GM18526 (cell line): Measurements from ENCODE around the gene PVRIG.
A peak's percentile ranks its signal among the peaks of the same experiment; 100 is the strongest.
"Not testable (repeated sequence)": the region's sequence is repeated elsewhere in the genome, so short reads cannot be mapped to it uniquely, and the experiment has no call there.

Experiments
- POLR2A ChIP-seq: IDR thresholded peaks from 3 replicates; pipeline ENCODE4 v1.6.1; 2011; ENCODE audit not compliant: insufficient read length; ENCODE audit errors: extremely low read depth

PVRIG gene

DNA sequence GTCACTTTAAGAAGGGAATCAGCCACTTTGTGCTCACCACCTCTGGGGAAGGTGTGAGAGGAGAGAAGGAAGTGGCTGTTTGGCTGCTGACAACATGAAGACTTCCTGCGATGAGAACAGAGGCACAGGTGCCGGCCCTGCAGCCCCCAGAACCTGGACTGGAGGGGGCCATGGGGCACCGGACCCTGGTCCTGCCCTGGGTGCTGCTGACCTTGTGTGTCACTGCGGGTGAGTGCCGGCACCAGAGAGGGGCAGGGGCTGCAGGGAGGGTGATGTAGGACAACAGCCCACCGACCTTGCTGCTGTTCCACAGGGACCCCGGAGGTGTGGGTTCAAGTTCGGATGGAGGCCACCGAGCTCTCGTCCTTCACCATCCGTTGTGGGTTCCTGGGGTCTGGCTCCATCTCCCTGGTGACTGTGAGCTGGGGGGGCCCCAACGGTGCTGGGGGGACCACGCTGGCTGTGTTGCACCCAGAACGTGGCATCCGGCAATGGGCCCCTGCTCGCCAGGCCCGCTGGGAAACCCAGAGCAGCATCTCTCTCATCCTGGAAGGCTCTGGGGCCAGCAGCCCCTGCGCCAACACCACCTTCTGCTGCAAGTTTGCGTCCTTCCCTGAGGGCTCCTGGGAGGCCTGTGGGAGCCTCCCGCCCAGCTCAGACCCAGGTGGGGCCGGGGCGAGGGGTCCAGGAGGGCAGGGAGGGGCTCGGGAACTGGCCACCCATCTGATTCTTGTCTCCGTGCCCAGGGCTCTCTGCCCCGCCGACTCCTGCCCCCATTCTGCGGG is at the start of gene PVRIG:
PVRIG (plus strand) TSS at position 149 of the 785 bp plus-strand sequence; CDS start at position 171, 22 bp downstream.
- TF ChIP-seq POLR2A: not testable (repeated sequence)

DNA sequence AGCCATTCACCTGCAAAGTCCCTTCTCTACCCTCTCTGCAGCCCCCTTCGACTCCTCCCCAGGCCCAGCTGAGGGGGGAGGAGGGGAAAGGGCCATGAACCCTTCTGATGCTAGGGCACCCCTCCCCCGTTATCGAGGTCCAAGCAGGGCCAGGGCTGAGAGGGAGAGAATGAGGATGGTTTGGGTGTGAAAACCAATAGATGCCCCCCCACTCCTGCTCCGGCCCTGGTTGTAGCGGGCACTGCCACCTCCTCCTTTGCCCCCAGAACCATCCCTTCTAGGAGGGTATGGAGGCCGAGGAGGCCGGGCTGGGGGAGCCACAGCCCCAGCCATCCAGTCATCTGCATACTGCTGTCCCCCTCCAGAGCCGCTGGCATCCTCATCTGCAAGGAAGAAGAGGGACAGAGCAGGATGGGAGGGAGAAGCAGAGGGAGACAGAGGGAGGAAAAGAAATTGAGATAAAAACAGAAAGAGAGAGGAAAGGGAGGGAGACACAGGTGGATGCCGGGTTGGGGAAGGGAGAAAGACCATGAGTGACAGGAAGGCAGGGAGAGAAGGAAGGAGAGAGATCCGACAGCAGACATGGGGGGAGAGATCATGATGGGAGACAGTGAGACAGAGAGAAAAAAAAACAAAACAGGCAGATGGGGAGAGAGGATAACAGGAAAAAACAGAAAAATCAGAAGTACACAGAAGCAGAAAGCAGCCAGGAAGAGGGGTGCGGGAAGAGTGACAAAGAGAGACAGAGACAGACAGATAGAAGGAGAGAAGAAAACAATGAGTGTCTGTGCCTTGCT is 49.5 kb upstream of the PVRIG start:
- no peak for TF ChIP-seq POLR2A

DNA sequence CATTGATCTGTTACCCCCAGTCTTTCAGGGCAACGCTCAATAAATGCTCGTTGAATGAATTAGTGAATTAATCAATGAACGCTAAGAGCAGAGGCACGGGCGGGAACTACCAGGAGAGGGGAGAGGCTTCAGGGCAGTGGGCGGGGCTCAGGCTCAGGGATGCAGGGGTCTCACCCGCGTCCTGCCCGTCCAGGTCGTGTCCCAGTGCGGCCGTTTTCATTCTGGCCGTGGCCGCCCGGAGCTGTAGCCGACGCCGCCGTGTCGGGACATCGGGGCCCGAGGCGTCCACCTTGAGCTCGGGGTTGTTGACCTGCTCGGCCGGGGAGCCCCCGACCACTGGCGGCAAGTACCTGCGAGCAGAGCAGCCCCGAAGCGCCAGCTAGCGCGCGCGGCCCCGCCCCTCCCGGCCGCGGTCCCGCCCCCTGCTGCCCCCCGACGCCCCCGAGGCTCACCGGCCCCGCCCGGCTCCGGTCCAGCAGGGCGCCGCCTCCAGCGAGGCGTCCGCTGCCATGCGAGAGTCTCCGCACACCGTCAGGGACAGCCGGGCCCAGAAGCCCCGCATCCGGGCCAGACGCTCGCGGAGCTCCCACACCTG is 48.6 kb upstream of the PVRIG start:
- TF ChIP-seq POLR2A: no peak

DNA sequence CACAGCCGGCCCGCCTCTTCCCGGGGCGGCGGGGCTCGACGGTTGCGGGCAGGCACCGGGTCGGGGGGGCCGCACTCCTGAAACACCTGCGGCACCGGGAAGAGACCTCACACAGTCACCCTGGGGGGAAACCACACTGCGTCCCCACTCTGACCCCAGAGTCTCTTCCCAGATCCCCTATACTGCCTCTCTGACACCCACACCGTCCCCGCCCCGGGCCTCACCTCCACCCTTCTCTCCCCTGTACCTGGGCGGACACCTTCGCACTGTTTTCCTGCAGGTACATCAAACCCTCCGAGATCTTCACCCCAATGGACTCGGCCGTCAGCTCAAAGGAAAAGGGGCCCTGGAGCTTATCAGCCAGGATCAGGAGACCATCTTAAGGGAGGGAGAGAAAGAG is 47.9 kb upstream of the PVRIG start:
- no peak for TF ChIP-seq POLR2A

DNA sequence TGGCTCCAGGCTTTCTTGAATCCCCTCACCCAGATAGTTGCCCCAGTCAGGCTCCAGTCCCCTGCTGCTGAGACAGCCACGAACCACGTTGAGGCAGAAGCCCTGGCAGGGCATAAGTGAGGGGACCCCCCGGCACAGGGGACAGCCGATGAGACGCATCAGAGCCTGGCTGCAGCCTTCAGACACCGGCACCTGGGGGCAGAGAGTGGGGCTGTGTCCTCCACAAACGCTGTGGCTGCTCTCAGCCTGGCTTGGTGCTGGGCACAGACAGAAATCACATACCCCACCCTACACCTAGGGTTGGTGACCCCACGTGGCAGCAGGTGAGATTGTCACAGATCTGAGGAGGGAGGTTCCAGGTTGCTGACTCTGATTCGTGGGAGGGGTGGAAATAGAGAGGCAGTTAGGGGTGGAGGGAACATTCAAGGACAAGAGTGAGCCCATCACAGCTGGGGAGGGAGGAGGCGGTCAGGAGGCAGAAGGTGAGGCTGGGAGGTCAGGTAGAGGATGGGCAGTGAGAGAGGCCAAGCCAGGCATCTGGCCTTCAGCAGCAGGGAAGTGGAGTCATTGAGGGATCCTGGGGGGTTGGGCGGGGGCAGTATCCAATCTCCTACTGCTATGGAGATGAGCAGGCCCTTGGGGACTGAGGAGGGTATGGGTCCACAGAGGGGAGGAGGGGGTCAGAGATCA is 45.8 kb upstream of the PVRIG start:
- no peak for TF ChIP-seq POLR2A

DNA sequence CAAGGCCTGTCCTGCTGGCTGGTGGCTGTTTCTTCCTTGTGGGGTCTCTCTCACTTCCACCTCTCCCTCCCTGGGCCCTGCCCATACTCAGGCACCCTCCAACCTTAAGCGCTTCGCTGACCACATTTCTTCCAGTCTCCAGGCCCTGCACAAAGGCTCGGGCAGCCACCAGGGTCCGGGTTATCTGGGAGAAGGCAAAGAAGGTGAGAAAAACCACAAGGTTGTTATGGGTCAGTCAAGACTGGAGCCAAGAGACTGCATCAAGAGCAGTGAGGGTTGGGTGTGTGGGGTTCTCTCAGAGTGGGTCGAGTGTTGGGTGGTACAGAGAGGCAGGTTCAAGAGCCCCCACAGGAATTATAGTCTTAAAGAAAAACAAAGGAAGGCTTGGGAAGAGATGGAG is 45.2 kb upstream of the PVRIG start:
- TF ChIP-seq POLR2A: no peak

DNA sequence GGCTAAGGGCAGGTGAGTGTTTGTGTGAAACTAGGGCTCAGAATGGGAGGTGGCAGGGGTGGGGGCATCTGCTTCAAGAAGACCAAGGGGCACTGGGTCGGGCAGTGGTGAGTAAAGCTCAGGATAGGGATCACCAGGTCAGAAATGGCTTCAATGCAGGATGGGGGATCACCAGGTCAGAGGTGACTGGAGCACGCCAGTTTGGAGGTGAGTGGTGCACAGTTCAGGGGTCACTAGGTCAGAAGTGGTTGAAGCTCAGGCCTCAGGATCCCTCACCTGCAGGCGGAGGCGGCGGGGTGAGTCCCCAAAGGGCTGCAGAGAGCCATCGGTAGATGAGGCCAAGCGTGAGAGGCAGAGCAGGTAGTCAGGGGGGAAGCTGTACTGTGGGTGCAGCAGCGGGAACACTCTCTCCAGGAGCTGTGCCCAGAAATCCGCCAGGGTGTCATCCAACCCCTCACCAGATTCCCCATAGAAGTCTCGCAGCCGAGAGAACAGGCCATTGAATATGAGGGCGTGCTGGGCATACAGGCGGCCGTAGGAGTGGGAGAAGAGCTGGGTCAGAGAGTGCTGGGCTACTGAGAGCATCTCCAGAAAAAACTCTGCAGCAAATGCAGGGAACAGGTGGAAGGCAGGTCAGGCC is 44.3 kb upstream of the PVRIG start:
- TF ChIP-seq POLR2A: no peak

DNA sequence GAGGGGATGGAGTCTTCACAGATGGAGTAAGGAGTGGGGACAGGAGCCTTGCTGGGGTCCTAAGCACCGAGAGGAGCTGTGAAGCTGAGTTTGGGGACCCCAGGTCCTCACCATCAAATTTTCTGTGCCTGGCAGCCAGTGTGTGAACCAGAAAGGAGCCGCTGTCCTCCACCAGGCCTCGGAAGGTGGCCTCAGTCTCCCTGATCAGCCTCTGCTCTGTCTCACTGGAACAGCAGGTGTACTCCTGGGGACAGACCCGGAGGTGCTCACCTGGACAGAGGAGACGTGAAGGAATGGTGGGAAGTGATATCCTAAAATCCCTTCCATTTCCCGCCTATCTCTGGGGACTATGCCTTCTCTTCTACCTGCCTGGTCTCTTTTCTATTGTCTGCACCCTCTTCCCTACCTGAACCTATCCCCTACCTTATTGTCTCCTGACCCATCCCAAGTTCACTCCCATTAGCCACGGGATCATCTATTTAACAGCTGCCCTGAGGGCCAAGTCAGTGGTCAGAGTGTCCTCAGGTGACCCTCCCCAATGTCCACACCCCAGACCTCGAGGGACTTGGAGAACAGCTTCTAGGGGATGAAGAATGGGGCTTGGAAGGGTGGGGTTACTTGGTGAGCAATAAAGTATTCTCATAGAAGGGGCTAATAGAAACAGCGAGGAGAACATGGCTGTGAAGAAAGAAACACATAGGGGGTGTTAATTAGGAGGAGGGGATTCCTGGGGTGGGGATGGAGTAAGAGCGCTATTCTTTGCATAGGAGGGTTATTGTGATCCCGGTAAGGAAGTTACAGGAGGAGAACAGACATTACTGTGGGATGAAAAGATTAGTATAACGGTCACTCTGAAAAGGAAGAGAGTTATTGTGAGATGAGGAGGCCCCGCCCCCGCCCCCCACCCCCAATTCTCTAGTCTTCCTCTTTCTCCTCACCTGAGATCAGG is 43.4 kb upstream of the PVRIG start:
- no peak for TF ChIP-seq POLR2A

DNA sequence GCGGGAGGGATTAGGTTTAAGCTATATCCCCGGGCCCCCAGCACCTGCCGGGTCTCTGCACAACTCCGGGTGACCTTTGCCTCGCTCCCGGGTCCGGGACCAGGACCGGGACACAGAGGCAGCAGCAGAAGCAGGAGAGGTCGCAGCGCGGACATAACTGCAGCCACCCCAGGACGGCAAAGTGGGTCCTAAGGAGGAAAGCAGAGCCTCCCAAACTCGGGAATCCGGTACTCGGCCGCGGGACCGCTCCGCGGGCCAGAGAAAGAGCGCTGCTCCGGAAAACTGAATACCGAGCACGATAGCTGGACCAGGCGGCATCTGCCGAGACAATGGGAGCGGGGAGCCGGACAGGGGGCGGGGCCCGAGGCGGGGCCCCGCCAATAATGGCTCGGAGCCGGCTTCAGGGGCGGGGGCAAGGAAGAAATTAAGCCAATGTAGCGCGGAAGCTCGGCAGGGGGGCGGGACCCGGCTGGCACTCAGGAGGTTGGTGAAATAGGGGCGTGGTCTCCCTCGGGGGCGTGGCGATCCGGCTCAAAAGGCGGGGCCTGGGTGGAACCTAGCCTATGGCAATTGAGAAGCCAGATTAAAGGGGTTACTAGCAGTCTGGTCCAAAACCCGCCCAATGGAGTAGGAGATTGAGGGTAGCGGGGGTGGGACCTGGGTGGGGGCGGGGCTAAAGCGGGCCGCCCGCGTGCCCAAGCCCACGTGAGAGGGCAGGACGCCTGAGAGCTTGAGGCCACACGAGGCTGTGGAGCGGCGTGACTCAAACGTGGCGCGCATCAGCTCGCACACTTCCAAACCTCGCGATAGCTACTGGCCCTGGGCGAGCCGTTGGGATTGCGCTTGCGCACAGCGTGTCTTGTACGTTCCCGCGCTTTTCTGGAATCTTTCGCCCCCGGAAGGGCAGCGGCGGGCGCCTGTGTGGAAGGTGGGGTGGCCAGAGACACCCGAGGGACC is 42.4 kb upstream of the PVRIG start, which contains the start of the genes GPC2 and STAG3:
GPC2 (minus strand) TSS at position 337 of the 957 bp plus-strand sequence; CDS start at position 155, 182 bp downstream.
STAG3 (plus strand) TSS at position 874 of the 957 bp plus-strand sequence. CDS start 2,639 bp downstream, outside the sequence.
- TF ChIP-seq POLR2A: peak; percentile 26

DNA sequence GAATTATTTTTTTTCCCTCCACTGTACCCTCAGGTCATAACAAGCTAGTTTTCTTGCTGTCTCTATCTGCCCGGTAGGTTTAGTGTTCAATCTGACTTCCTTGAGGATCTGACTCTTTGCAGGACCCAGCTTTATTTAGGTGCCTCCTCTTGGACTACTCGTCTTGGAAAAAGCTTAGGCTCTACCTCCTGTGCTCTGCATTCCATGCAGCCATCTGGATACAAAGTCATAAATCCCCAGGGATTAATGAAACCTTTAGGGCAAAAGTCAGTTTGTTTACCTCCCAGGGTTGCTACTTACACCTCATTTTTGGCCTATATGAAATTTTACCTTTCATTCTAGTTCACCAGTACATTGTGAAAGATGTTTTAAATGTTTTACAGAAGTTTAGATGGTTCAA is 34.0 kb upstream of the PVRIG start:
- TF ChIP-seq POLR2A: no peak

DNA sequence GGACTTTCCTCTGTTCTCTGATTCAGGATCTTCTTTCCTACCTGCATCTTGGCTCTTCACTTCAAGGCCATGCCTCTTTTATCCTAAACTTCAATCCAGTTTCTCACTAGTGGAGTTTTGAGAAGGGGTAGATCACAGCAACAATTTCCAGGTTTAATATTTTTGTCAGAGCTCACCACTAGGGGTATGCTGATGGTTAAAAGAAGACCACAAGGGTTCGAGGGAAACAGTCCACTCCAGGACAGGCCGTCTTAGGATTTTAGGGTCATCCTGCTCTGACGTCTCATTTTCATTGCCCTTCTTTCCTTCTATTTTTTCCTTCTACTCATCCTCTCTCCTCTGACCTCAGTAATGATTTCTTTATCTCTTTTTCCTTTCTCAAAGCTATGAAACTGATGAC is 30.7 kb upstream of the PVRIG start:
- TF ChIP-seq POLR2A: no peak

DNA sequence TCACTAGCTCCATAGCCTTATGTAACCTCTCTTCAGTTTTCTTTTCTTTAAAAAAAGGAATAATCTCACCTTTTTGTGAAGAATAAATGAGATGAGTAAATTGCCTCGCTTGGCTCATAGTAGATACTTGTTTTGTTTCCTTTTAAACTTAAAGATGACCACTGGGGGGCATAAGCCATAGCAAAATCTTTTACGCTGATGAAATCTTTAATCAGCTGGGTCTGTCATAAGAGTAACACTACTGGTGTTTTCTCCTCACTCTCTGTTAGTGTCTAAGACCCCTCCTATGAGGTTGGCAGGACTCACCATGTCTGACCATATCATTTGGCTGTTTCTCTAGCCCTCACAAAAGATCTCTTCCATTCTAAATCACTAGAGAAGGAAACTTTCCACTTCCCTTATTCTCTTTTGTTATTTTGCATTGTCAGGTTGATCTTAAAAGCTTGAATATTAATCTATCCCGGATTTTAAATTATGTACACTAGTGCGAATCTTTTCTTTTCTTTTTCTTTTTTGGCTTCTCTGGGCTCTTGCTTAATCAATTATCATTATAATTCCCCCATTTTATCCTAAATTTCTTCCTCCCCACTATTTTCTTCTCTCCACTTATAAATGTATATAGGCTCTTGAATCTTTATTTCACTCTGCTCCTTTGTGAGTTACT is 29.6 kb upstream of the PVRIG start:
- TF ChIP-seq POLR2A: no peak
